Hepatocyte (in vitro differentiated cells): Measurements from ENCODE around the gene PGLYRP4. TPM values are rescaled to one million over a fixed set of nuclear protein-coding genes. Genes with fewer than 3 reads are reported as not detected.

ENCODE experiments used
- DNase-seq: peaks from one replicate; pipeline ENCODE4 v3.0.0-alpha.2; 2016; ENCODE audit warnings: low spot score
- H2AFZ ChIP-seq: fragments of 200-600 bp; sonication (generic); 2 replicates; pipeline ENCODE4 v1.6.0; 2016; ENCODE audit warnings: antibody characterized with exemption, mild to moderate bottlenecking
- H3K27ac ChIP-seq: fragments of 200-600 bp; sonication (generic); 2 replicates; pipeline ENCODE4 v1.5.1; 2016; ENCODE audit warnings: mild to moderate bottlenecking
- H3K27me3 ChIP-seq: fragments of 200-600 bp; sonication (generic); 2 replicates; pipeline ENCODE4 v1.6.1; 2016
- H3K36me3 ChIP-seq: fragments of 200-600 bp; sonication (generic); replicated peaks from 2 replicates; pipeline ENCODE4 v1.5.1; 2016; ENCODE audit warnings: low read depth; ENCODE audit not compliant: insufficient read depth
- H3K4me1 ChIP-seq: fragments of 200-600 bp; sonication (generic); 2 replicates; pipeline ENCODE4 v1.5.1; 2016; ENCODE audit warnings: mild to moderate bottlenecking, moderate library complexity; ENCODE audit not compliant: insufficient read depth
- H3K4me2 ChIP-seq: fragments of 200-600 bp; sonication (generic); 2 replicates; pipeline ENCODE4 v1.6.0; 2016
- H3K4me3 ChIP-seq: fragments of 200-600 bp; sonication (generic); 2 replicates; pipeline ENCODE4 v1.5.1; 2016; ENCODE audit warnings: mild to moderate bottlenecking
- H3K79me2 ChIP-seq: fragments of 200-600 bp; sonication (generic); 2 replicates; pipeline ENCODE4 v1.6.0; 2017; ENCODE audit warnings: mild to moderate bottlenecking
- H3K9me2 ChIP-seq: fragments of 200-600 bp; sonication (generic); replicated peaks from 2 replicates; pipeline ENCODE4 v1.6.0; 2017; ENCODE audit warnings: mild to moderate bottlenecking; ENCODE audit not compliant: insufficient read depth
- H3K9me3 ChIP-seq: fragments of 200-600 bp; sonication (generic); 2 replicates; pipeline ENCODE4 v1.5.1; 2016; ENCODE audit warnings: low read depth, mild to moderate bottlenecking
- H4K20me1 ChIP-seq: fragments of 200-600 bp; sonication (generic); 2 replicates; pipeline ENCODE4 v1.6.0; 2016; ENCODE audit warnings: mild to moderate bottlenecking; ENCODE audit not compliant: insufficient read depth, poor library complexity, severe bottlenecking
- CTCF ChIP-seq: fragments of 200-600 bp; sonication (generic); IDR thresholded peaks from 2 replicates; pipeline ENCODE4 v1.5.1; 2016; ENCODE audit warnings: antibody characterized with exemption, mild to moderate bottlenecking; ENCODE audit not compliant: poor library complexity
- EZH2 ChIP-seq: fragments of 200-600 bp; sonication (generic); IDR thresholded peaks from 2 replicates; pipeline ENCODE4 v1.6.1; 2016; ENCODE audit warnings: antibody characterized with exemption, mild to moderate bottlenecking, borderline replicate concordance
- EZH2phosphoT487 ChIP-seq: fragments of 200-600 bp; sonication (generic); IDR thresholded peaks from one replicate; pipeline ENCODE4 v1.6.1; 2018; ENCODE audit warnings: antibody characterized with exemption, mild to moderate bottlenecking, low read depth, moderate library complexity; ENCODE audit not compliant: unreplicated experiment, severe bottlenecking
- WGBS: methylation state at CpG from one replicate; pipeline ENCODE4 v1.1.6; 2016; ENCODE audit warnings: low lambda C conversion rate; ENCODE audit errors: missing lambda C conversion rate; 5-methylcytosine and 5-hydroxymethylcytosine counted together
- polyA plus RNA-seq: library from polyadenylated mRNA; unstranded; fragments of >200 nt; fragmentation: Nextera tagmentation; extraction: Ambion mirVana; gene quantifications from 2 replicates; pipeline ENCODE4 v1.2.1, GENCODE V29; 2016
- total RNA-seq: library from RNA; depleted of rRNA; stranded (reverse); fragments of >200 nt; gene quantifications from 2 replicates; pipeline ENCODE4 v1.2.3, GENCODE V29; 2014

The PGLYRP4 gene
- total and polyA plus RNA-seq, 2 experiments from 2014 or later, result not detected

- Histone ChIP-seq H2AFZ (no peak overlapping the region), H3K79me2 (no peaks in the 10 kb centered on the region), H4K20me1 (no peaks in the 10 kb centered on the region), H3K9me3 (no peaks in the 10 kb centered on the region), H3K36me3 (no peaks in the 10 kb centered on the region), H3K27ac (no peak overlapping the region), H3K27me3 (no peaks in the 10 kb centered on the region), H3K4me3 (no peak overlapping the region), H3K9me2 (no peaks in the 10 kb centered on the region), H3K4me2 (no peak overlapping the region), H3K4me1 (no peaks in the 10 kb centered on the region)
- 74% methylated on average over 12 of the region's 12 CpGs for WGBS
- TF ChIP-seq CTCF (no peak), EZH2phosphoT487 (no peak), EZH2 (no peak)
- no peak for DNase-seq
Measured at GRCh38 chr1:153364766-153365666, 16.4 kb upstream of the PGLYRP4 start.

- Histone ChIP-seq H3K27me3 (no peaks in the 10 kb centered on the region), H3K9me2 (no peaks in the 10 kb centered on the region), H2AFZ (no peak overlapping the region), H3K27ac (no peak overlapping the region), H3K79me2 (no peaks in the 10 kb centered on the region), H3K4me2 (no peak overlapping the region), H3K4me1 (no peaks in the 10 kb centered on the region), H4K20me1 (no peaks in the 10 kb centered on the region), H3K4me3 (no peak overlapping the region), H3K9me3 (no peaks in the 10 kb centered on the region), H3K36me3 (no peaks in the 10 kb centered on the region)
- no peak for TF ChIP-seq CTCF
- TF ChIP-seq EZH2phosphoT487, result no peak
- no peak for TF ChIP-seq EZH2
- no peak for DNase-seq
Measured at GRCh38 chr1:153364156-153364555, 15.5 kb upstream of the PGLYRP4 start.

GRCh38 chr1:153363641-153364040 lies 15.0 kb upstream of the PGLYRP4 start:
- H3K4me3 ChIP-seq, result no peak overlapping the region
- H3K4me1 ChIP-seq, result no peaks in the 10 kb centered on the region
- no peak overlapping the region for H3K4me2 ChIP-seq
- 60% methylated on average over 3 of the region's 3 CpGs for WGBS
- no peaks in the 10 kb centered on the region for H3K9me2 ChIP-seq
- no peaks in the 10 kb centered on the region for H3K36me3 ChIP-seq
- H3K9me3 ChIP-seq, result no peaks in the 10 kb centered on the region
- H3K27me3 ChIP-seq, result no peaks in the 10 kb centered on the region
- no peak overlapping the region for H2AFZ ChIP-seq
- TF ChIP-seq EZH2phosphoT487 (no peak), EZH2 (no peak), CTCF (no peak)
- H3K27ac ChIP-seq, result no peak overlapping the region
- no peaks in the 10 kb centered on the region for H4K20me1 ChIP-seq
- H3K79me2 ChIP-seq, result no peaks in the 10 kb centered on the region
- DNase-seq, result no peak
